ENCODE results near the gene LARGE1. TPM values are rescaled to one million over a fixed set of nuclear protein-coding genes. Genes with fewer than 3 reads are reported as not detected.

Gene LARGE1
- total and polyA plus RNA-seq, 2 of the 4 experiments (the other 2 are of a cell fraction), result 6.2 to 12.4 TPM

- no peak overlapping the region for H3K4me3 ChIP-seq (ENCODE audit: insufficient read depth, low read depth, low read length)
- no peak overlapping the region for H2AK9ac ChIP-seq (replicated peaks; ENCODE audit: low read depth, low read length, poor library complexity)
- no peak overlapping the region for H3K18ac ChIP-seq (ENCODE audit: low read depth, low read length)
- dilution Hi-C loops (cut with HindIII; ENCODE audit: low sequenced_read_pairs, unreplicated experiment), result no loop called here
- H4K20me1 ChIP-seq (ENCODE audit: insufficient read depth, low read length), result no peaks in the 10 kb centered on the region; the same call in 1 of the 2 replicates
- H3K9ac ChIP-seq (ENCODE audit: low read depth, low read length), result no peak overlapping the region
- H3K4me1 ChIP-seq (ENCODE audit: control insufficient read depth, insufficient read depth, low read length), result no peaks in the 10 kb centered on the region
- H3K9me1 ChIP-seq (ENCODE audit: insufficient read depth, low read length), result no peaks in the 10 kb centered on the region
- ChIA-PET POLR2A (ENCODE audit: unreplicated experiment) (no interaction called here), CTCF (interaction anchor here (0.7 kb wide), 1 partner anchor 60 kb away, joined by 5 read pairs; no protein-coding TSS in a partner anchor)
- no peak overlapping the region for H3K4me2 ChIP-seq (ENCODE audit: low read depth, low read length)
- H3K9me3 ChIP-seq (ENCODE audit: control insufficient read depth, insufficient read depth, low read length), result no peaks in the 10 kb centered on the region
- no peak overlapping the region for H3K4ac ChIP-seq (ENCODE audit: low read depth, low read length)
- DNase-seq, result no peak
- intact Hi-C loops (cut with micrococcal nuclease), result no loop called here
- H2BK120ac ChIP-seq (ENCODE audit: low read depth, low read length), result no peak overlapping the region
- no peak overlapping the region for H3K27ac ChIP-seq (ENCODE audit: insufficient read depth, low read length)
- in situ Hi-C loops (cut with MboI; ENCODE audit: low sequenced_read_pairs), result no loop called here
- H2BK15ac ChIP-seq (ENCODE audit: low read depth, low read length), result no peak overlapping the region
- H2BK20ac ChIP-seq (ENCODE audit: low read depth, low read length), result no peak overlapping the region
- no TSS peak for BruUV-seq (replicated peaks)
- H3K36me3 ChIP-seq (ENCODE audit: control insufficient read depth, insufficient read depth, low read length), result no peaks in the 10 kb centered on the region
- H3K27me3 ChIP-seq (ENCODE audit: control insufficient read depth, insufficient read depth, low read length), result no peaks in the 10 kb centered on the region
- no peak overlapping the region for H4K5ac ChIP-seq (ENCODE audit: low read depth, low read length)
- no peak overlapping the region for H4K8ac ChIP-seq (ENCODE audit: low read depth in 2 of 2, low read length in 2 of 2)
- TF ChIP-seq RCOR1 (IDR thresholded peaks at IDR 0.05; ENCODE audit: insufficient replicate concordance, low read length) (no peak), MAZ (IDR thresholded peaks at IDR 0.05; ENCODE audit: borderline replicate concordance, low read depth, low read length) (no peak), BHLHE40 (IDR thresholded peaks at IDR 0.05; ENCODE audit: low read depth, low read length) (no peak), MAFK (IDR thresholded peaks at IDR 0.05; ENCODE audit: low read depth, low read length) (no peak), CEBPB (IDR thresholded peaks at IDR 0.05; ENCODE audit: low read depth, low read length) (no peak), CHD1 (IDR thresholded peaks at IDR 0.05; ENCODE audit: low read depth, low read length) (no peak), RFX5 (IDR thresholded peaks at IDR 0.05; ENCODE audit: low read depth, low read length) (no peak), RAD21 (IDR thresholded peaks at IDR 0.05; ENCODE audit: low read length) (no peak)
- no peak overlapping the region for H2AFZ ChIP-seq (replicated peaks; ENCODE audit: low read length, poor library complexity)
- H3K56ac ChIP-seq (ENCODE audit: extremely low read depth, insufficient read depth, low read length), result no peak overlapping the region
- H2BK5ac ChIP-seq (ENCODE audit: low read depth, low read length, poor library complexity, severe bottlenecking), result no peak overlapping the region
- H3K14ac ChIP-seq (replicated peaks; ENCODE audit: low read depth, low read length), result no peak overlapping the region
- no peak overlapping the region for H3K23ac ChIP-seq (ENCODE audit: low read depth, low read length)
- no peak overlapping the region for H4K91ac ChIP-seq (ENCODE audit: insufficient read depth, low read depth, low read length)
- ATAC-seq (ENCODE audit: low read depth), result no peak
- H3K79me1 ChIP-seq (ENCODE audit: low read depth in 1 of 2, low read length in 2 of 2), result no peaks in the 10 kb centered on the region
- H2AK5ac ChIP-seq (ENCODE audit: low read depth, low read length), result no peak overlapping the region
- WGBS, 2 experiments (ENCODE audit: extremely low coverage in 2 of 2, insufficient read length in 1 of 2), result 86% methylated on average over 1 of the region's 3 CpGs; no CpG with 5 or more reads in 1 of the 2 experiments
Observed at GRCh38 chr22:33296941-33297340, 623.3 kb downstream of the LARGE1 start.

Data from IMR-90 (cell line).